ENCODE measurements around the gene PCDH18. TPM values are rescaled to one million over a fixed set of nuclear protein-coding genes. Genes with fewer than 3 reads are reported as not detected.
"Not testable (repeated sequence)": the region's sequence is repeated elsewhere in the genome, so short reads cannot be mapped to it uniquely, and the experiment has no call there.

The PCDH18 gene, protein sequence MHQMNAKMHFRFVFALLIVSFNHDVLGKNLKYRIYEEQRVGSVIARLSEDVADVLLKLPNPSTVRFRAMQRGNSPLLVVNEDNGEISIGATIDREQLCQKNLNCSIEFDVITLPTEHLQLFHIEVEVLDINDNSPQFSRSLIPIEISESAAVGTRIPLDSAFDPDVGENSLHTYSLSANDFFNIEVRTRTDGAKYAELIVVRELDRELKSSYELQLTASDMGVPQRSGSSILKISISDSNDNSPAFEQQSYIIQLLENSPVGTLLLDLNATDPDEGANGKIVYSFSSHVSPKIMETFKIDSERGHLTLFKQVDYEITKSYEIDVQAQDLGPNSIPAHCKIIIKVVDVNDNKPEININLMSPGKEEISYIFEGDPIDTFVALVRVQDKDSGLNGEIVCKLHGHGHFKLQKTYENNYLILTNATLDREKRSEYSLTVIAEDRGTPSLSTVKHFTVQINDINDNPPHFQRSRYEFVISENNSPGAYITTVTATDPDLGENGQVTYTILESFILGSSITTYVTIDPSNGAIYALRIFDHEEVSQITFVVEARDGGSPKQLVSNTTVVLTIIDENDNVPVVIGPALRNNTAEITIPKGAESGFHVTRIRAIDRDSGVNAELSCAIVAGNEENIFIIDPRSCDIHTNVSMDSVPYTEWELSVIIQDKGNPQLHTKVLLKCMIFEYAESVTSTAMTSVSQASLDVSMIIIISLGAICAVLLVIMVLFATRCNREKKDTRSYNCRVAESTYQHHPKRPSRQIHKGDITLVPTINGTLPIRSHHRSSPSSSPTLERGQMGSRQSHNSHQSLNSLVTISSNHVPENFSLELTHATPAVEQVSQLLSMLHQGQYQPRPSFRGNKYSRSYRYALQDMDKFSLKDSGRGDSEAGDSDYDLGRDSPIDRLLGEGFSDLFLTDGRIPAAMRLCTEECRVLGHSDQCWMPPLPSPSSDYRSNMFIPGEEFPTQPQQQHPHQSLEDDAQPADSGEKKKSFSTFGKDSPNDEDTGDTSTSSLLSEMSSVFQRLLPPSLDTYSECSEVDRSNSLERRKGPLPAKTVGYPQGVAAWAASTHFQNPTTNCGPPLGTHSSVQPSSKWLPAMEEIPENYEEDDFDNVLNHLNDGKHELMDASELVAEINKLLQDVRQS
- 5.0 TPM for total RNA-seq
- long read RNA-seq, full-length matches to known transcripts, result 2 of 3 reads
- long read RNA-seq, partial matches to known transcripts, result 0 of 3 reads
- long read RNA-seq, other reads (novel, unspliced or antisense), result 1 of 3 reads

DNA sequence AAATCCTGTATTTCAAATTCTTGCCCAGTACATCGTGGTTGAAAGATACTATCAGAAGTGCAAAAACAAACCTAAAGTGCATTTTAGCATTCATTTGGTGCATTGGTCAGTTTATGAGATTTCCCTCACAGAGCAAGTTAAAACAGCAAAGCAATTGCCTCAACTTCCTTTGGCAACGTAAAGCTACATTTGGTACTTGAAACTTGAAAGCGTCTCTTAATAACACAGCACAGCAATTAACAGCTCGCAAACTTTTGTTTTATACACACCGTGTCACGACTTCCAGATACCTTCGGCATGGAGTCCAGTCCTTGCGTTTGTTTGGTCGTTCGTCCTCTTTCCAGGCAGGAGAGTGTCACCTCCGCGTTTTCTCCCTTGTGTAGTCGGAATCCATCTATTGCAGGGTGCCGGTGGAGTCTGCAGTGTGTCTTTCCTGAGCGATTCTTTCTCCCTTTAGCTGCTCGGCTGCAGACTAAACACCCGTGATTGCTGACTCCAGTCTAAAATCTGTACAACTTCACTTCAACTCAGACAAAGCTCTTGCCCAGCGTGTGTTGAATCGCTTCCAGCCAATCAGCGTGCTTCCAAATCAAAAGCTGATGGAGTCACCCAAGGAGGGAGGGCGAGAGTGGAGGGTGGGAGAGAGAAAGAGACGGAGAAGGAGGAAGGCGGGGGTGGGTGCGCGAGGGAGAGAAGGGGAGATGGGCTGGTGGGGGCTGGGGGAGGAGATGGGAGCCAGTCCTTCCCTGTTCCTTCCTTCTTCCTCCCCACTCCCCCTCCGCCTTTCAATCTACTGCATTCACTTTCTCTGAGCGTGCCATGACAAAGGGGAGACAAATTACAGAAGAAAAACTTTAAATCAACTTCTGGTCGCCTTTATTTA lies at the start of gene PCDH18:
Gene PCDH18 (minus strand): TSS at position 509 of the 883 bp plus-strand sequence. CDS start 406 bp downstream, at position 103.
- intact Hi-C loops (cut with DNase I), result no loop called here
- DNase-seq (peak; percentile 88), ATAC-seq (ENCODE audit: poor library complexity) (peak; percentile 91)

DNA sequence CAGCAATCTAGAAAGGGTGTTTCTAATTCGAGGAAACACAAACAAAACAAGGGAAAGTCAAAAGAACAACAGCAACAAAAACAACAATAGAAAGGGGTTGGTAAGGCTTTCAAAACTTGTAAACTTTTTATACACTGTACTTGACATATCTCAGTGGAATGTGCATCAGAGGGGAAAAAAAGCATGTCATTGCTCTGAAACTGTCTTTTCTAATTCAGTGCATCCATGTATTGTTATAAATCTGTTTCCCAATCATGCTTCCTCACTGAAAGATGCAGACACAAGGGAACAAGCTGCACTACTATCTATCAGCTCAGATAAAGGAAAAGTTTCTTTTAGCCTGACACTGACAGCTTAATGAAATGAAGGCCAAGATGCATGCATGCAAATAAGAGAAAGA lies 44.2 kb upstream of the PCDH18 start:
- DNase-seq (no peak), ATAC-seq (ENCODE audit: poor library complexity) (no peak)
- intact Hi-C loops (cut with DNase I), result no loop called here

DNA sequence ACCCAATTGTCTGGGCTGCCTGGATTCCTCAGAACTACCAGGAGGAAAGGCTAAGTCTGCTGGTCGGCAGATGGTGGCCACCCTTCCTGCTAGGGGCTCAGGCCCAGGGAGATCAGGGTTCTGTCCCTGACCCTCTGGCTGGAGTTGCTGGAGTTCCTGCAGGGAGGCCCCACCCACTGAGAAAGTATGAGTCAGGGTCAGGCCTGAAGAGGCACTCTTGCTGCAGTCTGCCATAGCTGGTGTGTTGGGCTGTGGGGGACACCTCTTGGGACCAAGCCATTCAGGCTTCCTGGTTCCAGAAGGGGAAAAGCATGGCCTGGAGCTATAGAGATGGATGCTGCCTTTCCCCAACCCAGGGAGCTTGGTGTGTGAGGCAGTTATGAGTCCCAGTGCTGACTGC lies 40.4 kb upstream of the PCDH18 start:
- ATAC-seq (ENCODE audit: poor library complexity) (no peak), DNase-seq (no peak)
- intact Hi-C loops (cut with DNase I), result no loop called here

DNA sequence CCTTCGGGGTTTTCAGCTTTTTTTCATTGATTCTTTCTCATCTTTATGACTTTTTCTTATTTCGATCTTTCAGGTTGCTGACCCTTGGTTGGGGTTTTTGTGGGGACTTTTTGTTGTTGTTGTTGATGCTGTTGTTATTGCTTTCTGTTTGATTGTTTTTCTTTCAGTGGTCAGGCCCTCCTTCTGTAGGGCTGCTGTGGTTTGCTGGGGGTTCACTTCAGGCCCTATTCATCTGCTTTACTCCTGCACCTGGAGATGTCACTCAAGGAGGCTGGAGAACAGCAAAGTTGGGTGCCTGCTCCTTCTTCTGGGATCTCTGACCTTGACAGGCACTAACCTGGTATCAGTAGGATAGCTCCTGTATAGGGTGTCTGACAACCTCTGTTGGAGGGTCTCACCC lies 39.9 kb upstream of the PCDH18 start:
- ATAC-seq (ENCODE audit: poor library complexity) (no peak), DNase-seq (no peak)

DNA sequence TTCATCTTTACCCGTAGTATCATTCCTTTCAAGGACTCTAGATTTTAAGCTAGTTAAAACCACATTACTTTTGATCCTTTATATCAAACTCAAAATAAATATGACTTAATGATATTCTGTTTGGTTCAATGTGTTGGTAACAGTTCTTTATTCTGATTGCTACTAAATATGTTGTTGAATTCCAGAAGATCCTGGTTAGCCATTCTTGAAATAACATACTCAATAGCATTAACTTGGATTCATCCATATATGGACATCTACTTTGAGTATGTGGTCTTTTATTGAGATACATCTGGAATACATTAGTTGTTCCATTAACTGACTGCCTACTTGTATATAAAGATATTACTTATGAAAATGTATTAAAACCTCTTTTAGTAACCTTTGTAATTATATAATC lies 27.5 kb upstream of the PCDH18 start:
- intact Hi-C loops (cut with DNase I), result no loop called here
- no peak for DNase-seq
- ATAC-seq (ENCODE audit: poor library complexity), result no peak

More for the DNA sequence above, 39.9 kb upstream of the PCDH18 start:
- intact Hi-C loops (cut with DNase I), result no loop called here

DNA sequence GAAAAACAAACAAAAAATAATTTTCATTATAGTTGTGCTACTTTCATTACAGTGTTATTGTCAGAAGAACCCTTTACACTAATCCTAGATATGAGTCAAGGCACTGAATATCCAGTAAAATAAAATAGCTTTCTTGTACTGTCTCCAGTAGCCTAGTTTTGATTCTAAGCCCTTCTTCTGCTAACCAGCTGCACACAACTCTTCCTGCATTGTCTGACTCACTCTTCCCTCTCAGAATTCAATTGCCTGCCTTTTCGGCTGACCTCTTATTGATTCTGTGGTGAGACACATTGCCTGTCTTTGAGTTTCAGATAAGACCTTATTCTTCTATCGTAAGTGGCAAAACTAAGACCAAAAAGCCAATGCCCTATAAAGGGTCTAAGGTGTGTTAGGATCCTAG lies 26.7 kb upstream of the PCDH18 start:
- ATAC-seq (ENCODE audit: poor library complexity) (no peak), DNase-seq (no peak)
- intact Hi-C loops (cut with DNase I), result no loop called here

DNA sequence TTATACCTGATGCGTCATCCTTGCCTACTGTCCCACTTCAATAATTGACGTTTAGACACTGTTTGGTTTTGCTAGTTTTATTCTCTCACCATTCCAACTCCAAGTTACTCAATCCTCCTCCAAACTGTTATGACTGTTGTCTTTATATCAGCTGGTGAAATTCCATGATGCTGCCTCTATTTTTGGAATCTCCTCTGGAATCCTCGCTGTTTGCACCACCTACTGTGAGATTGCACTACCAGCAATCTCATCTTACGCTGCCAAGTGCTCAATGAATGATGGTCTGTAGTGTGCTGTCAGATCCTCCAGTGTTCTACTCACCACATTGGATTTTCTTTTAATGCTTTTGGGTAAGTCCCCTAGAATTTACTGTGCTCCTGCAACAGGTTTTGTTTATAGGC lies 13.2 kb upstream of the PCDH18 start:
- intact Hi-C loops (cut with DNase I), result no loop called here
- ATAC-seq (ENCODE audit: poor library complexity), result peak; percentile 73
- no peak for DNase-seq

DNA sequence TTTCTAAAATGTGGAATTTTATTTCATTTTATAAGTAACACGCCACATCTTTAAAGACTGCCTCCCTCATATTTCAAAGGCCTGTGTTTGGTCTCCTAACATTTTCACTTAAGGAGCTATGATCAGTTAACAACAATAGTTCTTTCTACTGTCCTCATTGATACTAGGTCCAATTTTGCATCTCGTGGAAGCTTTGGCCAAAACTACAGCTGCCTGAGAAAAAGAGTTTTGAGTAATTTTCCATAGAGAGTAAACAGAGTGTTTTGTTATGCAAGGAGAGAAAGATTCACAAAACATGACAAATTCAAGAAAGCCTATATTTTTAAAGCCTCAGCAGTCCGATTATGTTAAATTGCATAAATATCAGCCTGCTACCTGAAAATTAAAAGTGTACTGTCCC lies 11.4 kb upstream of the PCDH18 start:
- intact Hi-C loops (cut with DNase I), result no loop called here
- DNase-seq, result no peak
- ATAC-seq (ENCODE audit: poor library complexity), result peak; percentile 45

DNA sequence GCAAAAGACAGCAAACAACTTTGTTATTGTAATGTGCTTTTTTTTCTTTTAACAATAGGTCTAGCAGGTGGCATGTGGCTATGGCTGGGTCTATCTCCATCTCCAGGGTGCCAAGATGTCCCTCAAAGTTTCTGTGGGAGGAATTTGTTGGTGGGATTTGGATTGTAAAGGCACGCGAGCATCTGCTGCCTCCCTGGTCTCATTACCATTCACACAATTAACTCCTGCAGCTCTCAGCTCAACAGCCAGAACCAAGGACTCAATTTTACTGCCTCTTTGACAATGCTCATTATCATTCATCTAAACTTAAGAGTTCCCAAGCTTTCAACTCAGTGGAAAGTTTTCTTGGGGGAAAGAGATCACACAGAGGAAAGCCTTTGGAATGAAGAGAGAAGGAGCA lies 10.9 kb upstream of the PCDH18 start:
- intact Hi-C loops (cut with DNase I), result no loop called here
- no peak for DNase-seq
- no peak for ATAC-seq (ENCODE audit: poor library complexity)

DNA sequence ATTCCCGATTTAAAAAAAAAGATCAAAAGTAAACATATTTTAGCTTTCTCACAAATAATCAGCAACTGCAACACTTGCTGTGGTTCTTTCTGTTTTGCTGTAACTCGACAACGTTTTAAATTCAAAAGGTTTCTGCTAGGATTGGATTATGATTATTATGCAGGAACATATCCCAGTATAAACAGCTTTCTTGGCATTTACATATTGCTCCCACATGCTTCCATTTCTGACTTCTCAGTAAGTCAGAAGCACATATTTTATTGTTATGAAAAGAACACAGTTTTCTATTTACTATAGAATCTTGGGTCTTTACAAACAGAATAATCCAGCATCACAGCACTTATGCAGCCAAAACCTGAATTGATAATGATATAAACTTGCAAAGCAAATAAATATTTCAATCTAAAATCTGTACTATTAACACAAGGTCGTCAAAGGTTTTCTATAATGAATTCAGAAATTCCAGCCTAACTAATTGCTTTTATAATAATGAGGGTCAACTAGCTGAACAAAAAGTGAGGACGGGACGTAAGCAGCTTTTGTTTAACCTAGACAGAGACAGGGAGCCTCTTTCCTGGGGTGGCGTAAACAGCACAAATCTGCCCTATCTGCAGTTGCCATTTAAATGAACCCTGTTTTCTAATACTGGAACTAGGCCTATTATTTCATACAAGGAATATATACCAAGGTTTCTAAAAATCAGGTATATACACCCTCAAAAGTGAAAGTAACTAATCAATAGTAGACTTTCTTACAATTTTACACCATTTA lies 9.8 kb upstream of the PCDH18 start:
- intact Hi-C loops (cut with DNase I), result no loop called here
- no peak for ATAC-seq (ENCODE audit: poor library complexity)
- no peak for DNase-seq

DNA sequence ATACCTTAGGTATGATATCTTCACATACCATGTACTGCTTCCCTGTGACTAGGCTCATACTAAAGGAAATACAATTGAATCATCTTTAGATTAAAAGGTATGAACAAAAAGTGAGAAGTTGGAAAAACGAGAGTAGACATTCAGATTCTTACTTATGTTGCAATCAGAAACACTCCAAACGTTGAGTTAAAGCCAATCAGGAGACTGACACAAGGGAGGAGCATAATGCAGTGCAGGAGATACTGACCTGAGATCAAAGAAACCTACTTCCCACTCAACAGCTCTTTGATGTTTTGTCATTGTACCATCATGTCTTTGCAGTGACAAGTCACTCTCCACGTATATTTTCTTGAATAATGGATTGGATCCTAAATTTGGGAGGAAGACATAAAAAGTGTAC lies 8.9 kb upstream of the PCDH18 start:
- no peak for DNase-seq
- no peak for ATAC-seq (ENCODE audit: poor library complexity)
- intact Hi-C loops (cut with DNase I), result no loop called here

DNA sequence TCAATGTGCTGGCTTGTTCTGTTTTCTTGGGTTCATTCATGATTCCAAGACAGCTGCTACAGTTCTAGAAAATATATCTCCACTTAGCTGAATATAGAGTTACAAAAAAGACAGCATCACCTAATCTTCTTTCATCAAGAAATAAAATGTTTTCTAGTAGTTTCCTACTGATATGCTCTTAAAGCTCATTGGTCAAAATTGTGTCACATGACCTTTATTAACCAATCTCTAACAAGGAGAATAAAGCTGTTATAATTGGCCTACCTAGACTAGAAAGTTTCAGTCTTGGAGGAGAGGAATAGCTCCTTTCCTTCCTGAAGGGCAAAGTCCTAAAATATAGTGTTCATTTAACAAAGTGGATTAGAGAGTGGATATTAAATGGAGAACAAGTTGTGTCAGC lies 8.1 kb upstream of the PCDH18 start:
- ATAC-seq (ENCODE audit: poor library complexity) (no peak), DNase-seq (no peak)
- intact Hi-C loops (cut with DNase I), result no loop called here

DNA sequence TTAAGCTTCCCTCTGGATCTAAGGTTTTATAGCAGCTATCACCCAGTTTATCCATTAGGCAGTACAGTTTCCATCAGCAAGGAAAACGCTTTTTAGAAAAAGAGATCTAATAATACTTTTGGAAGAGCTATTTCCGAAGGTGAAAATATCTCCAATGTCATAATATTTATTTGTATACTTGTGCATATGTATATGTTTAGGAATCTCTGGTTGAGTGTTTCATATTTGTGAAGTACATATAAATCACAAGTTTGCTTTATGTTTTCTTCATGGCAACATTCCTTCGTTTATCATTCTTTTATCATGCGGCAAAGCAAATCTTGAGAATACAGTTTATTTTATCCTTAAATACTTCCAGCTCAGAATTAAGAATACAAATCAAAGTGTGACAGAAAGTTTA lies 6.2 kb upstream of the PCDH18 start:
- ATAC-seq (ENCODE audit: poor library complexity) (no peak), DNase-seq (no peak)
- intact Hi-C loops (cut with DNase I), result no loop called here

DNA sequence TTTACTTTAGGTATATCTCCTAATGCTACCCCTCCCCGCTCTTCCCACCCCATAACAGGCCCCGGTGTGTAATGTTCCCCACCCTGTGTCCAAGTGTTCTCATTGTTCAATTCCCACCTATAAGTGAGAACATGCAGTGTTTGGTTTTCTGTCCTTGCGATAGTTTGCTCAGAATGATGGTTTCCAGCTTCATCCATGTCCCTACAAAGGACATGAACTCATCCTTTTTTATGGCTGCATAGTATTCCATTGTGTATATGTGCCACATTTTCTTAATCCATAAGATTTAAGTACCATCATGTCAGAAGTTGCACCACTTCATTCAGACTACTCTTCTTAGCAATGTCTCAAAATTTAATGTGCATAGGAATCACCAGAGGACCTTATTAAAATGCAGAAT lies 5.5 kb upstream of the PCDH18 start:
- ATAC-seq (ENCODE audit: poor library complexity); DNase-seq; intact Hi-C loops (cut with DNase I): not testable (repeated sequence)

DNA sequence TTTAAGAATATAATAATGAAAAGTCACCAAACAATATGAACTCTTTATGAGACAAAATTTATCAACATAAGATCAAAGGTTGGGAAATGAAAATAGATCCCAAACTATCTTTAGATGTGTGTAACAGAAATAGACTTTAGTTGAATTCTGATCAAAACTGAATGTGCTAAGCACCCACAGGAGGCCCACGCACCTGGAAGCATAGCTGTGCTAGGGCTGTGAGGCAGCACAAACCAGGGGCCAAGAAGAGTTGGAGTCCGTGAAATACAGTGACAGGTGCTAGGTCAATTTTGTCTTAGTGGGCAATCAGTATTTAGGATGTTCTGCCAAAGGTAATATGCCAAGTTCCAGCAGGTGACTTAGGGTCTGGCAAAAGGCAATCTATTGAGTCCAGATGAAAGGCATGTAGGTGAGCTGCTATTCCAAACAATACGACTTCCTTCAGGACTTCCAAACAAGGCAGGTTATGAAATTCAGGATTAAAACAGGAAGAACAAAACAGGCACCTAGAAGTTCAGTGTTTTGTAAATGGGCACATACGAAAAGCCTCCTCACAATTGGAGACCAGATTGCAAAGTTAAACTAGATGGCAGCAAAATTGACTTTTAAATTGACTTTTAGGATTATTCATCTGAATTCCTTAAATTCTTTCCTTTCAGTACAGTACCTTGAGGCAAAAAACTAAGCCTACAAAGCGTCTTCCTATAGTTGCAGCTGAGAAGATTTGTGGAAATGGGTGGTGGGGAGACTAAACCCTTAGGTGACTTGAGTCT lies 4.7 kb upstream of the PCDH18 start:
- ATAC-seq (ENCODE audit: poor library complexity), result no peak
- DNase-seq, result no peak
- intact Hi-C loops (cut with DNase I), result no loop called here

DNA sequence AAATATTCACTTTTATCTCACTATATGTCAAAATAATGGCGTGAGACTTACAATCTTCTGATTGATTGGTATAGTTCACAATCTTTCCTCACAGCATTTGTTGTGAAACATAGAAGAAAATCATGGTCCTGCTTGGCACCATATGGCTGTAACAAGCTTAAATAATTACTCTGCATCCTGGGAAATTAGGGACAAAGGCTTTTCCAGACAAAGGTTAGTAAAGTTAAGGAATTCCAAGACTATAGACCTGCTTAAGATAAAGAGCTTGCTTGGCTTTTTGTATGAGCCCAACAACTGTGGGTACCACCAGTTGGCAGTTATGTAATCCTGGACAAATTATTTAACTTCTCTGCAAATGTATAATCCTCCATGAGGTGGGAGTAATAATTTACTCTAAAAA lies 3.4 kb upstream of the PCDH18 start:
- intact Hi-C loops (cut with DNase I), result no loop called here
- ATAC-seq (ENCODE audit: poor library complexity) (no peak), DNase-seq (no peak)

DNA sequence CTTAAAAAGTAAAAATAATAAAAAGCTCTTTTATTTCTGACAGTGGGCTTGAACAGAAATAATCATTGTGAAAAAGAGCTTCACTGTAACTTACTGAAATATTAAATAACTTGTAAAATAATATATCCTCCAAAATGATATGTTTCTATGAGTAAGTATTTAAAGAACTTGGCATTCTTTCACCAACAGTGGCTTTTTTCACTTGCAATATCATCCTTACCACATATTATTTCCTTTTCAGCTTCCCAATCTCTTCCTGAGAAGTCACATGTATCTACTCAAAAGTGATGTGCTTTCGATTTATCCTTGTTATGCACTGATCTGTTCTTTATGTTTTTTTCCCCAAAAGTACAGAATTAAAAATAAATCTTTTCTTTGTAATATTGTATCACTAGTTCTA lies 2.2 kb upstream of the PCDH18 start:
- intact Hi-C loops (cut with DNase I), result no loop called here
- DNase-seq (no peak), ATAC-seq (ENCODE audit: poor library complexity) (no peak)
